ENCODE measurements around the gene EVA1B.
A peak's percentile ranks its signal among the peaks of the same experiment; 100 is the strongest.

The EVA1B gene, protein sequence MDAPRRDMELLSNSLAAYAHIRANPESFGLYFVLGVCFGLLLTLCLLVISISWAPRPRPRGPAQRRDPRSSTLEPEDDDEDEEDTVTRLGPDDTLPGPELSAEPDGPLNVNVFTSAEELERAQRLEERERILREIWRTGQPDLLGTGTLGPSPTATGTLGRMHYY

DNA sequence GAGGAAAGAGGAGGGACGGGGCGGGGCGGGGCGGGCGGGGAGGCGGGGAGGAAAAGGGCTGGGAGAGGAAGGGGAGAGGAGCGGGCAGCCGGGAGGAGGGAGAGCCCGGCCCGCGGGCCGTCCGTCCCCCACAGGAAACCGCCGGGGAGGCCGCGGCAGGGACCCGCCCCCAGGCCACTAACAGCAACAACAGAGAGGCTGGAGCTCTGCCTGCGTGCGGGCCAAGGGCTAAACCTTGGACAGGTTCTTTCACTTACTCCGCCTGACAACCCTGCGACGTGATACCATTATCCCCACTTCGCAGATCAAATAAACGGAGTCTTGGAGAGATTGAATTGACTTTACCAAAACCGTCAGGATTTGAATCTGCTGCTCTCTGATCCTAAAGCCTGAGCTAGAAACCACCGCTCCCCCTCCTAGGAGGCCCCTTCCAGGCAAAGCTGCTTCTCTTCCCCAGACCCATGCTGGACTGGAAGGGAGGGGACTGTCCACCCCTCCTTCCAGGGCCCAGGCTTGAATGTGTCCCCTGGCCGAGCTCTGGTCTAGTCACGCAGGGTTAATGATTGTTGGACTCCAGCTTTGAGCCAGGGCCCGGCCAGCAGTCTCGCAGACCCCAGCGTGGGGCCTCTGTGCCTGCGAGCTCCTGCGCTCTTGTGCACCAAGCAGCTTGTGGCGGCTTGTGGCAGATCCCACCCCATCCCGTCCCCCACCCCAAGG, at the start of gene EVA1B:
EVA1B (minus strand) TSS at position 10 of the 717 bp plus-strand sequence. CDS start 608 bp downstream, outside the sequence.
- Histone ChIP-seq H3K9me3 (ENCODE audit: control insufficient read depth in 2 of 2, low read length in 2 of 2) (no peaks in the 10 kb centered on the region), H3K9ac (ENCODE audit: low read depth in 1 of 2, low read length in 2 of 2) (peak within 1 kb of the TSS; percentile 54 to 60), H3K27me3 (ENCODE audit: control insufficient read depth in 2 of 2, insufficient read depth in 2 of 2, low read length in 2 of 2) (peaks cover 0 to 6% of the 10 kb centered on the region in 2 donors), H3K4me3 (ENCODE audit: low read length in 2 of 2) (peak within 1 kb of the TSS; percentile 67 to 73), H3K27ac (ENCODE audit: low read depth in 2 of 2, low read length in 2 of 2) (peak within 1 kb of the TSS; percentile 56 to 79), H3K4me1 (ENCODE audit: control insufficient read depth in 2 of 2, insufficient read depth in 2 of 2, low read length in 2 of 2) (peaks cover 16% of the 10 kb centered on the region in 2 donors), H3K36me3 (ENCODE audit: control insufficient read depth in 2 of 2, insufficient read depth in 2 of 2, low read length in 2 of 2) (no peaks in the 10 kb centered on the region)

DNA sequence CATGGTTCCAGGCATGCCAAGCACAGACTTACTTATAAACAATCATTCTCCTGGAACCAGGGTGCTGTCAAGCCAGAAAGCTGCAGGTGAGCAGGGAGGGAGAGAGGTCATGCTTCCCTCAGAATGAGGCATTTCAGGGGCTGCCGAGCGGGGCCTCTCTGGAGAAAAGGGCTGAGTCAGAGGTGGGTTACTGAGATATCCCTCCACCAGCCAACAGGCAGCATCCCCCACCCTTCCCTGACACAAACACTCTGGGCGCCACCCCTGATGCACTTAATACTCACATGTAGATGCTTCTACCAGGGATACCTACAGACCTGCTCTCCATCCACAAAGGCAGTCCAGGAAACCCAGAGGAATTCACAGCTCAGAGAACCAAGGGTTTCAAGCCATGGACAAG, 49.2 kb upstream of the EVA1B start:
- H3K9ac ChIP-seq (ENCODE audit: low read depth in 1 of 2, low read length in 2 of 2): peak overlapping the region in 1 of 2 donors; percentile 24
- H3K27me3 ChIP-seq (ENCODE audit: control insufficient read depth in 2 of 2, insufficient read depth in 2 of 2, low read length in 2 of 2): no peaks in the 10 kb centered on the region
- peaks cover 43 to 54% of the 10 kb centered on the region in 2 donors for H3K4me1 ChIP-seq (ENCODE audit: control insufficient read depth in 2 of 2, insufficient read depth in 2 of 2, low read length in 2 of 2)
- H3K27ac ChIP-seq (ENCODE audit: low read depth in 2 of 2, low read length in 2 of 2): peak overlapping the region in 1 of 2 donors; percentile 96
- peaks cover 2 to 3% of the 10 kb centered on the region in 2 donors for H3K36me3 ChIP-seq (ENCODE audit: control insufficient read depth in 2 of 2, insufficient read depth in 2 of 2, low read length in 2 of 2)
- no peak overlapping the region for H3K4me3 ChIP-seq (ENCODE audit: low read length in 2 of 2)
- H3K9me3 ChIP-seq (ENCODE audit: control insufficient read depth in 2 of 2, low read length in 2 of 2): no peaks in the 10 kb centered on the region

- Histone ChIP-seq H3K36me3 (ENCODE audit: control insufficient read depth in 2 of 2, insufficient read depth in 2 of 2, low read length in 2 of 2) (peaks cover 2% of the 10 kb centered on the region in 2 donors), H3K27ac (ENCODE audit: low read depth in 2 of 2, low read length in 2 of 2) (peak overlapping the region; percentile 19 to 40), H3K4me1 (ENCODE audit: control insufficient read depth in 2 of 2, insufficient read depth in 2 of 2, low read length in 2 of 2) (peaks cover 47 to 49% of the 10 kb centered on the region in 2 donors), H3K9ac (ENCODE audit: low read depth in 1 of 2, low read length in 2 of 2) (peak overlapping the region in 1 of 2 donors; percentile 24), H3K9me3 (ENCODE audit: control insufficient read depth in 2 of 2, low read length in 2 of 2) (no peaks in the 10 kb centered on the region), H3K4me3 (ENCODE audit: low read length in 2 of 2) (no peak overlapping the region), H3K27me3 (ENCODE audit: control insufficient read depth in 2 of 2, insufficient read depth in 2 of 2, low read length in 2 of 2) (no peaks in the 10 kb centered on the region)
Measured at GRCh38 chr1:36369061-36369861, 45.8 kb upstream of the EVA1B start.

DNA sequence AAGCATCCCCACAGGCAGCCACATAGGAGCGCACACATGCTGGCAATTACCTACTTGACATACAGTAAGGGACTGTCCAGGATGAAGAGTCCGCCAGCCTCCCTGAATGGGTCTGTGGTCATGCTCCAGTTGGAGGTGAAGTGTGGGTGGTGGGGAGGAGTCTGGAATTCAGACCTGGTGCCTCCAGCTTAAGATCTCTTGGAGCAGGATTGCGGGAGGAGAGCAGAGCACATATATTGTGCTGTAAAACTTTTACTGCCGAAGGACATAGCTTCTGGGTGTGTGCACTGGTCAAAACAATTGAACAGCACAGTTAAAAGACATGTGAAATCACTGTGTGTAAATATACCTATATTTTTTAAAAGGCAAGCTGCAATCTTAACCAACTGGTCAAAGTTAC, 44.4 kb upstream of the EVA1B start:
- H3K9ac ChIP-seq (ENCODE audit: low read depth in 1 of 2, low read length in 2 of 2): no peak overlapping the region
- H3K27ac ChIP-seq (ENCODE audit: low read depth in 2 of 2, low read length in 2 of 2): peak overlapping the region in 1 of 2 donors; percentile 44
- no peak overlapping the region for H3K4me3 ChIP-seq (ENCODE audit: low read length in 2 of 2)
- H3K9me3 ChIP-seq (ENCODE audit: control insufficient read depth in 2 of 2, low read length in 2 of 2): no peaks in the 10 kb centered on the region
- H3K4me1 ChIP-seq (ENCODE audit: control insufficient read depth in 2 of 2, insufficient read depth in 2 of 2, low read length in 2 of 2): peaks cover 33 to 35% of the 10 kb centered on the region in 2 donors
- H3K36me3 ChIP-seq (ENCODE audit: control insufficient read depth in 2 of 2, insufficient read depth in 2 of 2, low read length in 2 of 2): peaks cover 2 to 5% of the 10 kb centered on the region in 2 donors
- H3K27me3 ChIP-seq (ENCODE audit: control insufficient read depth in 2 of 2, insufficient read depth in 2 of 2, low read length in 2 of 2): no peaks in the 10 kb centered on the region

GRCh38 chr1:36367066-36367465, 43.6 kb upstream of the EVA1B start:
- Histone ChIP-seq H3K9me3 (ENCODE audit: control insufficient read depth in 2 of 2, low read length in 2 of 2) (no peaks in the 10 kb centered on the region), H3K36me3 (ENCODE audit: control insufficient read depth in 2 of 2, insufficient read depth in 2 of 2, low read length in 2 of 2) (peaks cover 5 to 11% of the 10 kb centered on the region in 2 donors), H3K27me3 (ENCODE audit: control insufficient read depth in 2 of 2, insufficient read depth in 2 of 2, low read length in 2 of 2) (no peaks in the 10 kb centered on the region), H3K4me3 (ENCODE audit: low read length in 2 of 2) (no peak overlapping the region), H3K9ac (ENCODE audit: low read depth in 1 of 2, low read length in 2 of 2) (no peak overlapping the region), H3K4me1 (ENCODE audit: control insufficient read depth in 2 of 2, insufficient read depth in 2 of 2, low read length in 2 of 2) (peaks cover 28 to 32% of the 10 kb centered on the region in 2 donors), H3K27ac (ENCODE audit: low read depth in 2 of 2, low read length in 2 of 2) (no peak overlapping the region)

DNA sequence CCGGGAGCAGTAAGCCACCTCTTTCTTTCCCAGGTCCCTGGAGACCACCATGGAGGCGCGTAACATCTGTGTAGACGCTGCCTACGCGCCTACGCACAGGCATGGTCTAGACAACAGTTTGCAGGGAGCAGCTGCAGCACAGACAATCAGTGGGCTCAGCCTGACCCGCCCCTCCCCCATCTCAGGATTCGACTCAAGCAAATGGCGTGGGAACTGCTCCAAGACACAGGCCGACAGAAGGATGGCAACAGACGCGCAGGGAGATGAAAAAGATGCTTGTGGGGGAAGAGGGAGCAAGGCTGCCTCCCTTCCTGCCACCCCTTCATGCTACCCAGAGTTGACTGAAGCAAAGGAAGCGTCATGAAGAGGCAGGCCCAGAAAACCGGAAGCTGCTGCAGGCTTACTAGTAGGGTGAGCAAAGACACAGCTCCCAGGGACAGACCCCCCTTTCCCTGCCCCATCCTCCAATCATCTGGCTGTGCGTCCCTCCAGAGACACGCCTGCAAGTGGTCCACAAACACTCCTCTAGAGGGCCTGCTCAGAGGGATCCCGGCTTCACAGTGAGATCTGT, 42.7 kb upstream of the EVA1B start:
- no peak overlapping the region for H3K9ac ChIP-seq (ENCODE audit: low read depth in 1 of 2, low read length in 2 of 2)
- H3K4me3 ChIP-seq (ENCODE audit: low read length in 2 of 2): no peak overlapping the region
- peaks cover 28 to 32% of the 10 kb centered on the region in 2 donors for H3K4me1 ChIP-seq (ENCODE audit: control insufficient read depth in 2 of 2, insufficient read depth in 2 of 2, low read length in 2 of 2)
- no peaks in the 10 kb centered on the region for H3K27me3 ChIP-seq (ENCODE audit: control insufficient read depth in 2 of 2, insufficient read depth in 2 of 2, low read length in 2 of 2)
- no peaks in the 10 kb centered on the region for H3K9me3 ChIP-seq (ENCODE audit: control insufficient read depth in 2 of 2, low read length in 2 of 2)
- H3K27ac ChIP-seq (ENCODE audit: low read depth in 2 of 2, low read length in 2 of 2): peak overlapping the region in 1 of 2 donors; percentile 63
- H3K36me3 ChIP-seq (ENCODE audit: control insufficient read depth in 2 of 2, insufficient read depth in 2 of 2, low read length in 2 of 2): peaks cover 8 to 17% of the 10 kb centered on the region in 2 donors

GRCh38 chr1:36365381-36365780, 41.9 kb upstream of the EVA1B start:
- Histone ChIP-seq H3K27me3 (ENCODE audit: control insufficient read depth in 2 of 2, insufficient read depth in 2 of 2, low read length in 2 of 2) (no peaks in the 10 kb centered on the region), H3K36me3 (ENCODE audit: control insufficient read depth in 2 of 2, insufficient read depth in 2 of 2, low read length in 2 of 2) (peaks cover 12 to 24% of the 10 kb centered on the region in 2 donors), H3K4me1 (ENCODE audit: control insufficient read depth in 2 of 2, insufficient read depth in 2 of 2, low read length in 2 of 2) (peaks cover 28 to 32% of the 10 kb centered on the region in 2 donors), H3K4me3 (ENCODE audit: low read length in 2 of 2) (no peak overlapping the region), H3K9ac (ENCODE audit: low read depth in 1 of 2, low read length in 2 of 2) (no peak overlapping the region), H3K27ac (ENCODE audit: low read depth in 2 of 2, low read length in 2 of 2) (peak overlapping the region; percentile 24 to 38), H3K9me3 (ENCODE audit: control insufficient read depth in 2 of 2, low read length in 2 of 2) (no peaks in the 10 kb centered on the region)

GRCh38 chr1:36359911-36360550, 36.6 kb upstream of the EVA1B start:
- Histone ChIP-seq H3K9ac (ENCODE audit: low read depth in 1 of 2, low read length in 2 of 2) (no peak overlapping the region), H3K27ac (ENCODE audit: low read depth in 2 of 2, low read length in 2 of 2) (no peak overlapping the region), H3K9me3 (ENCODE audit: control insufficient read depth in 2 of 2, low read length in 2 of 2) (no peaks in the 10 kb centered on the region), H3K27me3 (ENCODE audit: control insufficient read depth in 2 of 2, insufficient read depth in 2 of 2, low read length in 2 of 2) (no peaks in the 10 kb centered on the region), H3K36me3 (ENCODE audit: control insufficient read depth in 2 of 2, insufficient read depth in 2 of 2, low read length in 2 of 2) (peaks cover 39 to 57% of the 10 kb centered on the region in 2 donors), H3K4me1 (ENCODE audit: control insufficient read depth in 2 of 2, insufficient read depth in 2 of 2, low read length in 2 of 2) (no peaks in the 10 kb centered on the region), H3K4me3 (ENCODE audit: low read length in 2 of 2) (no peak overlapping the region)

GRCh38 chr1:36359383-36359782, 35.9 kb upstream of the EVA1B start:
- Histone ChIP-seq H3K9me3 (ENCODE audit: control insufficient read depth in 2 of 2, low read length in 2 of 2) (no peaks in the 10 kb centered on the region), H3K9ac (ENCODE audit: low read depth in 1 of 2, low read length in 2 of 2) (no peak overlapping the region), H3K27ac (ENCODE audit: low read depth in 2 of 2, low read length in 2 of 2) (no peak overlapping the region), H3K36me3 (ENCODE audit: control insufficient read depth in 2 of 2, insufficient read depth in 2 of 2, low read length in 2 of 2) (peaks cover 43 to 63% of the 10 kb centered on the region in 2 donors), H3K27me3 (ENCODE audit: control insufficient read depth in 2 of 2, insufficient read depth in 2 of 2, low read length in 2 of 2) (no peaks in the 10 kb centered on the region), H3K4me3 (ENCODE audit: low read length in 2 of 2) (no peak overlapping the region), H3K4me1 (ENCODE audit: control insufficient read depth in 2 of 2, insufficient read depth in 2 of 2, low read length in 2 of 2) (no peaks in the 10 kb centered on the region)

Measured in mucosa of rectum (tissue), 2 donors.